H9 (cell line): Measurements from ENCODE around the gene ZMIZ2. TPM values are rescaled to one million over a fixed set of nuclear protein-coding genes. Genes with fewer than 3 reads are reported as not detected.

Experiments used
- DNase-seq: peaks from one replicate; pipeline ENCODE4 v3.0.0-alpha.2; 2017
- H2AFZ ChIP-seq: one replicate; pipeline ENCODE4 v1.6.1; 2013; ENCODE audit warnings: mild to moderate bottlenecking, low read length, control low read depth, moderate library complexity
- H2AK5ac ChIP-seq: 2 replicates; pipeline ENCODE4 v1.6.1; 2013; ENCODE audit warnings: low read length, control low read depth, mixed read lengths; ENCODE audit not compliant: insufficient read length
- H2BK120ac ChIP-seq: one replicate; pipeline ENCODE4 v1.6.1; 2013; ENCODE audit warnings: low read depth, mild to moderate bottlenecking, low read length, control low read depth, inconsistent platforms; ENCODE audit not compliant: poor library complexity, severe bottlenecking
- H2BK12ac ChIP-seq: 2 replicates; pipeline ENCODE4 v1.6.1; 2013; ENCODE audit warnings: low read length, control low read depth, mixed read lengths, low read depth; ENCODE audit not compliant: insufficient read length
- H2BK15ac ChIP-seq: 2 replicates; pipeline ENCODE4 v1.6.1; 2013; ENCODE audit warnings: low read depth, low read length, control low read depth
- H2BK20ac ChIP-seq: one replicate; pipeline ENCODE4 v1.6.1; 2013; ENCODE audit warnings: low read depth, mild to moderate bottlenecking, low read length, control low read depth, inconsistent platforms; ENCODE audit not compliant: poor library complexity, severe bottlenecking
- H2BK5ac ChIP-seq: 2 replicates; pipeline ENCODE4 v1.6.1; 2013; ENCODE audit warnings: low read length, control low read depth, mixed read lengths; ENCODE audit not compliant: insufficient read length
- H3K14ac ChIP-seq: 2 replicates; pipeline ENCODE4 v1.6.1; 2013; ENCODE audit warnings: low read length, control low read depth; ENCODE audit not compliant: insufficient read depth
- H3K18ac ChIP-seq: 2 replicates; pipeline ENCODE4 v1.6.1; 2013; ENCODE audit warnings: low read depth, mild to moderate bottlenecking, mixed read lengths, low read length, control low read depth; ENCODE audit not compliant: insufficient read length
- H3K23ac ChIP-seq: 2 replicates; pipeline ENCODE4 v1.6.1; 2013; ENCODE audit warnings: low read length, control low read depth, mixed read lengths, low read depth; ENCODE audit not compliant: insufficient read length
- H3K23me2 ChIP-seq: 2 replicates; pipeline ENCODE4 v1.6.1; 2013; ENCODE audit warnings: low read depth, mild to moderate bottlenecking, mixed read lengths, low read length, control low read depth; ENCODE audit not compliant: insufficient read length, poor library complexity, severe bottlenecking
- H3K27ac ChIP-seq: 2 replicates; pipeline ENCODE4 v1.5.1; 2013; ENCODE audit warnings: low read length, control low read depth, mixed read lengths, low read depth; ENCODE audit not compliant: insufficient read length
- H3K27me3 ChIP-seq: 2 replicates; pipeline ENCODE4 v1.6.1; 2013; ENCODE audit warnings: low read length, control low read depth, inconsistent platforms; ENCODE audit not compliant: insufficient read depth
- H3K4ac ChIP-seq: 2 replicates; pipeline ENCODE4 v1.6.1; 2013; ENCODE audit warnings: low read depth, mild to moderate bottlenecking, control low read depth, inconsistent platforms, low read length, moderate library complexity
- H3K4me1 ChIP-seq: 2 replicates; pipeline ENCODE4 v1.6.1; 2013; ENCODE audit warnings: low read length, control low read depth, inconsistent platforms; ENCODE audit not compliant: insufficient read depth
- H3K4me2 ChIP-seq: 2 replicates; pipeline ENCODE4 v1.6.1; 2013; ENCODE audit warnings: low read length, control low read depth, mixed read lengths; ENCODE audit not compliant: insufficient read length, insufficient read depth
- H3K56ac ChIP-seq: 2 replicates; pipeline ENCODE4 v1.6.1; 2013; ENCODE audit warnings: low read depth, mild to moderate bottlenecking, mixed read lengths, low read length, control low read depth; ENCODE audit not compliant: insufficient read length
- H3K79me1 ChIP-seq: 2 replicates; pipeline ENCODE4 v1.6.1; 2013; ENCODE audit warnings: low read depth, mild to moderate bottlenecking, moderate library complexity, low read length, control low read depth, inconsistent platforms; ENCODE audit not compliant: insufficient read depth, poor library complexity, severe bottlenecking
- H3K79me2 ChIP-seq: 2 replicates; pipeline ENCODE4 v1.6.1; 2013; ENCODE audit warnings: low read length, control low read depth, inconsistent platforms; ENCODE audit not compliant: insufficient read depth
- H3K9ac ChIP-seq: 2 replicates; pipeline ENCODE4 v1.6.1; 2013; ENCODE audit warnings: low read length, control low read depth, mixed read lengths; ENCODE audit not compliant: insufficient read length; ENCODE audit errors: extremely low read depth
- H3K9me3 ChIP-seq: one replicate; pipeline ENCODE4 v1.6.1; 2013; ENCODE audit warnings: low read depth, low read length, inconsistent platforms; ENCODE audit not compliant: control insufficient read depth
- H3T11ph ChIP-seq: one replicate; pipeline ENCODE4 v1.6.1; 2013; ENCODE audit warnings: mild to moderate bottlenecking, low read length, control low read depth, inconsistent platforms
- H4K20me1 ChIP-seq: one replicate; pipeline ENCODE4 v1.6.1; 2013; ENCODE audit not compliant: control insufficient read depth, insufficient read length, insufficient read depth
- H4K5ac ChIP-seq: 2 replicates; pipeline ENCODE4 v1.6.1; 2013; ENCODE audit warnings: low read depth, mild to moderate bottlenecking, mixed read lengths, low read length, control low read depth; ENCODE audit not compliant: insufficient read length
- H4K8ac ChIP-seq: replicated peaks from 2 replicates; pipeline ENCODE4 v1.6.1; 2013; ENCODE audit warnings: low read length, control low read depth, mixed read lengths, low read depth; ENCODE audit not compliant: insufficient read length
- H4K91ac ChIP-seq: 2 replicates; pipeline ENCODE4 v1.6.1; 2013; ENCODE audit warnings: low read depth, mild to moderate bottlenecking, moderate library complexity, mixed read lengths, low read length, control low read depth; ENCODE audit not compliant: insufficient read length
- H3K27ac Mint-ChIP-seq, 3 experiments: 2 replicates in 2 of 3; 3 replicates in 1 of 3; pipeline ENCODE4 v1.8.0; 2020 to 2021; ENCODE audit warnings: mixed read lengths in 3 of 3, mild to moderate bottlenecking in 1 of 3, moderate library complexity in 1 of 3
- H3K27me3 Mint-ChIP-seq: 2 replicates; pipeline ENCODE4 v1.8.0; 2021; ENCODE audit warnings: low read depth, mild to moderate bottlenecking, moderate library complexity, mixed read lengths
- H3K36me3 Mint-ChIP-seq, 3 experiments: 2 replicates in 2 of 3; 3 replicates in 1 of 3; pipeline ENCODE4 v1.8.0; 2020 to 2021; ENCODE audit warnings: low read depth in 3 of 3, mixed read lengths in 3 of 3; ENCODE audit not compliant: insufficient read depth in 1 of 3
- H3K4me1 Mint-ChIP-seq, 2 experiments: 2 replicates each; pipeline ENCODE4 v1.8.0; 2020; ENCODE audit warnings: mixed read lengths in 2 of 2
- H3K4me3 Mint-ChIP-seq, 2 experiments: 2 replicates in 1 of 2; 3 replicates in 1 of 2; pipeline ENCODE4 v1.8.0; 2020 to 2021; ENCODE audit warnings: mild to moderate bottlenecking in 2 of 2, mixed read lengths in 2 of 2, moderate library complexity in 1 of 2
- H3K9me3 Mint-ChIP-seq, 2 experiments: 2 replicates in 1 of 2; 3 replicates in 1 of 2; pipeline ENCODE4 v1.8.0; 2020; ENCODE audit warnings: mild to moderate bottlenecking in 2 of 2, mixed read lengths in 2 of 2, moderate library complexity in 1 of 2
- CTCF ChIP-seq: fragments of 200-600 bp; sonication (generic); conservative IDR thresholded peaks from 3 replicates; pipeline ENCODE4 v1.8.0; 2021; ENCODE audit warnings: antibody characterized with exemption, mild to moderate bottlenecking
- WGBS: extraction: QIAGEN DNeasy Blood & Tissue Kit; methylation state at CpG from one replicate; pipeline ENCODE4 v1.1.7; 2013; ENCODE audit warnings: missing lambda C conversion rate, low lambda C conversion rate, mixed read lengths; ENCODE audit not compliant: insufficient read length; ENCODE audit errors: extremely low coverage; 5-methylcytosine and 5-hydroxymethylcytosine counted together
- total RNA-seq: library from RNA; stranded (reverse); gene quantifications from 2 replicates; pipeline ENCODE4 v1.2.1, GENCODE V29; 2021

ZMIZ2 gene
- total RNA-seq, 1 experiment from 2014 or later = 72.9 TPM

GRCh38 chr7:44798649-44799305, 50.1 kb downstream of the ZMIZ2 start:
- Histone ChIP-seq H3K4me2 (peak overlapping the region; percentile 100), H3K4me1 (no peaks in the 10 kb centered on the region), H2BK15ac (no peak overlapping the region), H2AFZ (no peak overlapping the region), H2BK5ac (no peak overlapping the region), H3K4ac (no peak overlapping the region), H2BK120ac (no peak overlapping the region), H3K27me3 (no peaks in the 10 kb centered on the region), H2BK12ac (no peak overlapping the region), H3T11ph (no peak overlapping the region), H3K79me2 (peaks cover 20% of the 10 kb centered on the region; the same call in 1 of the 2 replicates), H4K20me1 (no peaks in the 10 kb centered on the region), H4K5ac (no peak overlapping the region), H4K91ac (no peak overlapping the region), H3K9me3 (no peaks in the 10 kb centered on the region), H3K56ac (no peak overlapping the region), H3K14ac (no peak overlapping the region), H3K79me1 (peaks cover 2% of the 10 kb centered on the region), H2BK20ac (no peak overlapping the region), H3K9ac (no peak overlapping the region), H4K8ac (no peak overlapping the region), H2AK5ac (no peak overlapping the region), H3K23ac (no peak overlapping the region), H3K18ac (no peak overlapping the region), H3K27ac (no peak overlapping the region), H3K23me2 (peaks cover 5% of the 10 kb centered on the region)
- Mint-ChIP-seq H3K36me3 (peaks cover 47 to 68% (median 57%) of the 10 kb centered on the region in 3 experiments), H3K27ac (peak overlapping the region in 2 of 3 experiments; percentile 39 to 92; a peak in 2 of 7 replicates), H3K27me3 (peaks cover 5% of the 10 kb centered on the region; the same call in 1 of the 2 replicates), H3K9me3 (peaks cover 2 to 3% of the 10 kb centered on the region in 2 experiments; a peak in 2 of 5 replicates), H3K4me1 (peaks cover 9 to 15% of the 10 kb centered on the region in 2 experiments), H3K4me3 (peak overlapping the region; percentile 90 to 95)
- TF ChIP-seq CTCF = no peak
- DNase-seq = no peak
- no CpG with 5 or more reads among the region's 2 CpGs for WGBS
